GM19240 (cell line): Measurements from ENCODE around the gene KCNG1.
"Not testable (repeated sequence)": the region's sequence is repeated elsewhere in the genome, so short reads cannot be mapped to it uniquely, and the experiment has no call there.

ENCODE experiments used
- DNase-seq: peaks from one replicate; pipeline ENCODE4 v3.0.0; 2011; ENCODE audit warnings: low spot score; ENCODE audit not compliant: insufficient read length

KCNG1 gene, protein sequence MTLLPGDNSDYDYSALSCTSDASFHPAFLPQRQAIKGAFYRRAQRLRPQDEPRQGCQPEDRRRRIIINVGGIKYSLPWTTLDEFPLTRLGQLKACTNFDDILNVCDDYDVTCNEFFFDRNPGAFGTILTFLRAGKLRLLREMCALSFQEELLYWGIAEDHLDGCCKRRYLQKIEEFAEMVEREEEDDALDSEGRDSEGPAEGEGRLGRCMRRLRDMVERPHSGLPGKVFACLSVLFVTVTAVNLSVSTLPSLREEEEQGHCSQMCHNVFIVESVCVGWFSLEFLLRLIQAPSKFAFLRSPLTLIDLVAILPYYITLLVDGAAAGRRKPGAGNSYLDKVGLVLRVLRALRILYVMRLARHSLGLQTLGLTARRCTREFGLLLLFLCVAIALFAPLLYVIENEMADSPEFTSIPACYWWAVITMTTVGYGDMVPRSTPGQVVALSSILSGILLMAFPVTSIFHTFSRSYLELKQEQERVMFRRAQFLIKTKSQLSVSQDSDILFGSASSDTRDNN

DNA sequence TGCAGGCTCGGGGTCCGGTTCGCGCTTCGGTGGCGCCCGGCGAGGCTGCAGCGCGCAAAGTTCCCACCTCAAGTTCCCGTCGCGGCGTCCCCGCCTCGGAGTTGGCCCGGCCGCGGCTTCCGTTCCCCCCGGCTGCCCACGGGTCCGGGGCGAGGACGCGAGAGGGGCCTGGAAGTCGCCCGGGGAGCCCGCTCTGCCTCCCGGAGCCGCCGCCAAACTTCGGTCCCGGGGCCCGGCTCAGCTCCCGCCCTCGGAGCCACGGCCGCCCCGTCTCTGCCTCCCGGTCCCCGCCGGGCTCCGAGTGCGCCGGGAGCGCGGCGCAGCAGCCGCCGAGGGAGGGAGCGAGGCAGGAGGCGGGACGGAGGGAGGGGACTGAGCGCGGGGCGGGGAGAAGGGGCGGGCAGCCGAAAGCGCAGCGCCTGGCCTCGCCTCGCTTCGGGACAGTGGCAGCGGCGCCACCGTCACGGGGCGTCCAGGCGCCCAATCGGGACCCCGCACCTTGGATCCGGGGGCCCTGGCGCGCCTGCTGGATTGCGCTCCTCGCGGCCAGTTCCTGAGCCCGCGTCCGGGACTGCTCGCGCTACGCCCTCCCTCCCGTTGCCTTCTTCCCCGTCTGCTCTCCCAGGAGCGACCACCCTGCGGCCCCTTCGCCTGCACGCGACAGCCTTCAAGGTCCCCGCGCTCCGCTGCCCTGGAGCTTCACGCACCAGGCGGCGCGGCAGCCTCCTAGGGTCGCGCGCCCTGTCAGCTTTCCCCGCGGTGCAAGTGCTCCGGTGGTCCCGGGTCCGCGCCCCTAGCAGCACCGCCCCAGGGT is at the start of gene KCNG1:
Gene KCNG1, minus strand, starts transcription at position 305 of the 814 bp plus-strand sequence. CDS start 12,769 bp downstream, outside the sequence.
- DNase-seq, result peak; percentile 35

DNA sequence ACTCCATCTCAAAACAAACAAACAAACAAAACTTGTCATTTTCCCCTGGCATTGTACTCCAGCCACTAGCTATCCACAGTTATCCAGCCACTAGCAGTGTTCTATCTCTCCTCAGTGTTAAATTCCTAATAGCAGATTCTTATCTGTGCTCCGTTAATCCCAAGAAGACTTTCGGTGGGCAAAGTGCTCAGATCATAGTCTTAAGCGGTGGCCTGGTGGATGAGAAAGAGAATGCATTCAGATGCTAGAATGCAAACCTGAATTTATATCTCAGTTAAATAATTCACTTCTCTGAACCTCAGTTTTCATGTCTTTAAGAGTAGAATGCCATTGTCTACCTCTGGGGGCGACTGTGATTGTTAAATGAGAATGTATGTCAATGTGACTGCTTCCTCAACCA is 47.7 kb upstream of the KCNG1 start:
- no peak for DNase-seq

DNA sequence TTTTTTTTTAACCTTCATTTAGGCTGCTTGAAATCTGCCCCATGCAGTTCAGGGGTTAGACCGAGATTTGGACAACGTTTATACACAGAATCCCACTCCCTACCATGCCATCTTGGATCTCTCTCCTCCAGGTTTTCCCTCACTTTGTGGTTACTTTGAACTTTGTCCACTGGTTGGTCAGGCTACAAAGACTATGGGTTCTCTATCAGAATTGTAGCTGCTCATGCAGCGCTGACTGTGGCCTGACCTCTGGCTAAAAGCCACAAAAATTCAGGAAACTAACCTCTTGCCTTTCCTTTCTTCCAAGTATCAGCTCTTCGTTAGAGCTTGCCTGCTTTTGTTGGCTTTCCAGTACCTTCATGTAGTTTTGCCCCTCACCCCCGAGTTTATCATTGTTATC is 44.9 kb upstream of the KCNG1 start:
- no peak for DNase-seq

DNA sequence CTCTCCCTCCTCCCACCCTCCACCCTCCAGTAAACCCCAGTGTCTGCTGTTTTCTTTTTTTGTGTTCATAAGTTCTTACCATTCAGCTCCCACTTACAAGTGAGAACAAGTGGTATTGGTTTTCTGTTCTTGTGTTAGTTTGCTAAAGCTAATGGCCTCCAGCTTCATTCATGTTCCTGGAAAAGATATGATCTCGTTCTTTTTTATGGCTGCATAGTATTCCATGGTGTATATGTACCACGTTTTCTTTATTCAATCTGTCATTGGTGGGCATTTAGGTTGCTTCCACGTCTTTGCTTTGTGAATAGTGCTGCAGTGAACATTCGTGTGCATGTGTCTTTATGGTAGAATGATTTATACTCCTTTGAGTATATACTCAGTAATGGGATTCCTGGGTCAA is 42.7 kb upstream of the KCNG1 start:
- no peak for DNase-seq

DNA sequence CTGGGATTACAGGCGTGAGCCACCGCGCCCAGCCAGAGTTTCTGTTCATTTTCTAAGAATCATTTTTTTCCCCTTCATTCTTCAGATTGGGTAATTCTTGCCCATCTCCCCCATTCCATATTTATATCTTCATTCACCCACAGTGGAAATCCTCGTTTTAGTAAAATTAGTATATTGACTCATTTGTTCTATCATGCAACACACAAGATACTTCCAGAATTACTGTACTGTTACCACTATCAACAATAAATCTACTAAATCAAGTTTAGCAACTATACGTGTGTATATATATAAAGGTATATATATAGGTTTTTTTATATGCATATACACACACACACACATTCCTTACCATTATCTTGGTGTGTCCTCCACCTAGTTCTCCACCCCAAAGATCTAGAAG is 41.2 kb upstream of the KCNG1 start:
- no peak for DNase-seq

DNA sequence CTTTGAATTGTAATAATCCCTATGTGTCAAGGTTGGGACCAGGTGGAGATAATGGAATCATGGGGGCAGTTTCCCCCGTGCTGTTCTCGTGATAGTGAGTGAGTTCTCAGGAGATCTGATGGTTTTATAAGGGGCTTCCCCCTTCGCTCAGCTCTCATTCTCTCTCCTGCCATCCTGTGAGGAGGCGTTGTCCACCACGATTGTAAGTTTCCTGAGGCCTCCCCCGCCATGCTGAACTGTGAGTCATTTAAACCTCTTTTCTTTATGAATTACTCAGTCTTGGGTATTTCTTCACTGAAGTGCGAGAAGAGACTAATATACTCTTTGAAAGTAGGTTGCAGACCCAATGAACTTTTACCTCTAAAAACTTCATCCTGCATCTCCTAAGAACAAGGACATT is 39.2 kb upstream of the KCNG1 start:
- no peak for DNase-seq

DNA sequence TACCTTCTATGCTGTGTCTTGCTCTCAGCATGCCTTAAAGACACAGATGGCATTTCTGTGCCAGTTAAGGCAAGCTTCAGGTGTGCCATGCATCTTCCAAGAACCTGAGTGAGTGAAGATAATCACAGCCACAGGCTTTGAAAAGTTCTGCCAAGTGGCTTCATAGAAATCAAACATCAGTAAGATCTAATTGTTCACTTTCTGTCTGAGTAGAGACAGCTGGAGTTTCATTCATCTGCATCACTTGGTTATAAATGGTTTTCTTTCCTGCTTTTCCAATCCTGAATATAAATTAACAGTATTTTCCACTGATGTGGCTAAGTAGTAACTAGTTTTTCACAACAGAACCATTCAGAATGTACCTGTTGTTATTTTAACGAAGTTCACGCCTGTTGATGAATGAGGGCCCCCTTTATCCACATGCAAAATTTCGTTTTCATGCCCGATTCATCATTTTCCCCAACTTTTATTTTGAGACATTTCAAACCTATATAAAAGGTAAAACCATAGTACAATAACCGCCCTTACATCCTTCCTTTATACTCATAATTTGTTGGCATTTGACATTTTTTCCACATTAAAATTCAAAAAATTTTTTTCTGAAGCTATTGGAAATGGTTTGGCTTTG is 38.6 kb upstream of the KCNG1 start:
- no peak for DNase-seq

DNA sequence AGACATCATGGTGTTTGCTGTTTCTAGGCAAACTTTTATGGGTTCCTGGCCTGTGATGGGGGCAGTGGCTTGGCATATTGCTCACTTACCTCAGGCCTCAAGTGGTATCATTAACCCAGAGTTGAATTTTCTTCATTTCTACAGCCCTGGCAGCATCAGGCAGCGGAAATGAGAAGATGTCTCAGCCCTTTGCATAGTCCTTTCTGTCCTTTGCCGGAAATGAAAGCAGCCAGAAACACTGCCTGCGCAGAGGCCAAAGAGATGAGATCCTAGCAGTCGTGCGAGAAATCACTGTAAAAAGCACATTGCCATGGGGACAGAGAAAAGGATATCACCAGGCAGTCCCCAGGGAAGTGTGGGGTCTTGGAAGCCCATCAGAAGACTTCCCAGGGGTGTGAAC is 37.4 kb upstream of the KCNG1 start:
- DNase-seq, result no peak

DNA sequence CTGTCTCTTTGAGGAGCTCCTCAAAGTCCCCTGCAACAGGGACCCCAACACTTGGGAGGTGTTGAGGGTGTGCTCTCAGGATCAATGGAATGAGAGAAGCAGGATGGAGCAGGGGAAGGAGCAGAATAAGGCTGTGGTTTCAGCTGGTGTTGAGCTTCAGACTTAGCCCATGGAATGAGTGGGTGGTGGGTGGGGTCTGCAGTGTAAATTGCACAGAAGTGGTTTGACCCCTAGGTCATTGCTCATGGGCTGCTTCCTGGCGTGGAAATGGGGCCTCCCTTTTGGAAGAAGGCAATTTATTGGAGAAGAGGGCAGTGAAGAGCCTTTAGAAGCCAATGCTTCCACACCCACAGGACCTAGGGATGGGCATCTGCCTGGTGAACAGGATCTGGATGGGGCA is 37.0 kb upstream of the KCNG1 start:
- no peak for DNase-seq

DNA sequence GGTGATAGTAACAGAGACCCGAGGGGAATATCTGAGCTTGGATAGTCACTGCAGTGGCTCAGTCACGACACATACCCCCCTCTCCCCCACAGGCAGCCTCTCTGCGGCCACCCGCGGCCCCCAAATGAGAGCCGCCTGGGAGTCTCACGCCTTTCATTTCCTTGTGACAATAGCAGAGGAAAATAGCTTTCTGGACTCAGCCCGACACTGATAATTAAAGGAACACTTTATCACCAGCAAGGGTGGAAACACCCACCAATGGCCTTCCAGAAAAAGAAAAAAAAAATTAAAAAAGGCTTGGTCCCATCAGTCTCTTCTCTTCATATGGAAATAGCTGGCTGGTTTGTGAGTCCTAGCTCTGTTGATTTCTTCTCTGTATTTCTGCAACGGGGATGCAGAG is 35.1 kb upstream of the KCNG1 start:
- DNase-seq, result no peak

DNA sequence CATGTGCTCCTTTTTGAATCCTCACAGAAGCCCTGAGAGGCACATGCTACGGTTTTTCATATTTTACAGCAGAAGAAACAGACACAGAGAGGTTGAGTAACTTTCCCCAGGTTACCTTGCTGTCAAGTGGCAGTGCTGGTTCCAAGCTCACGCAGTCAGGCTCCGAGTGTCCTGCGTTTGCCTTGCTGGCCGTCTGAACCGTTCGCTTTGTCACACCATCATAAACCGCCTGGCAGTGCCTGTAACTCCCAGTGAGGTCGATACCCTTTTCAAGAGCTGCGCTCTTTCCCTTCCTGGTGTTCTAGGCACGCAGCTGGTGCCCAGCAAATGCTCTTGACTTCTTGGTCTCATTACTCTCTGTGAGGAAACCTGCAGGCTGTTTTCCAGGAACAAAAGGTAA is 31.3 kb upstream of the KCNG1 start:
- DNase-seq, result no peak

DNA sequence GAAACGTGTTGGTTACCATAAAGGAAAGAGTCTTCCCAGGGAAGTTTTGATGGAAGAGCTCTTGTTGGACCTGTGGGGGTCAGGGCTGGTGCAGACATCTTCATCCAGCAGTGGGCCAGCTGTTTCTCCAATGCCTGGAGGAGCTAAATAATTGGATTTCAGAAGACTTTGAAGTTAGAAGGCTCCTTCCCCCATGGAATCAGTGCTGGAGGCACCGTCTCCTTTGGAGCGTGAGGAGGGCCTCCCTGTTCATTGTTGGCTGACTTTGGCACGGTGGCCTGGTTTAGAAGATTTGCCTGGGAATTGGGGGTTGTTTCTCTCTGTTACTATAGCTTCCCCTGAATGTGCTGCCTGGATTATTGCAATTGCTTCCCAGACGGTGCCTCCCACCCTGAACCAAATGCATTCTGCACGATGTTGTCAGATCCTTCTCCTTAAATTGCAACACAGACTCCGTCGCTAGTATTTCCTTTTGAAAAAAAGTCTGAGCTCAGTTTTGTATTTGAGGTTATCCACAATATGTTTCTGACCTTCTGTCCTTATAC is 27.7 kb upstream of the KCNG1 start:
- DNase-seq, result no peak

DNA sequence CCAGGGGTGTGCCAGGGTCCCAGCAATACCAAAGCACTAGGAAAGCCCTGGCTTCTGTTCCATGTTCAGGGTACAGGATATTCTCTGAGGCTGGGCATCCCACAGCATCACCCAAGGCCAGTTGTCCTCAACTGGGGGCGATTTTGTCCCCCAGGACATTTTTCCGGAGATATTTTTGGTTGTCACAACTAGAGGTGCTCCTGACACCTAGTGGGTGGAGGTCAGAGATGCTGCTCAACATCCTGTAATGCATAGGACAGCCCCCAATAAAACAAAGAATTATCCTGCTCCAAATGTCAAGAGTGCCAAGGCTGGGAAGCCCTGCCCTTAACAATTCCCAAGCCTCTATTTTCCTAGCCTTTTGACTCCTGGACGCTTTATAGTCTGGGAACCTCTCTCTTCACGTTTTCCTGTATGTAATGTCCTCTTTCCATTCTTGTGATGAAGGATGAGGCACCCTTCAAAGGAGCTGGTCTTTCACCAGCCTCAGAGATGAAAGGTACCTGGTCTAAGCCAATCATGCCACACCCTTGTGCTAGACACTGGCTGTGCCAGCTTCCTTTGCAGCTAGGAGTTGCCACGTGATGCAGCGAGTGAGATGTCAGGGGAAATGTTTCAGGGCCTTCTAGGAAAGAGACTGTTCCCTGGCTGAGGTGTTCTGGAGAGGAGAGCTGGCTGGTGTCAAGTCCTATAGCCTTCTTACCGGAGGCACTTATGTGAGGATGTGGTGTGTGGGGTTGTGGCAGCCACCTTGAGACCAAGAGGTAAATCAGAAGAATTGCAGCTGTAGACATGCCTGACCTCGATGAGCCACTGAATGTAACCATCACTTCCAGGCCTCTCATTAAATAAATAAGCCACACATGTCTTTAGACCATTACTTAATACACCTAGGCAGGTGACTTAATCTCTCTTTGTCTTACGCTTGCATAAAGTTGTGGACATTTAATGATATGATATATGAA is 23.4 kb upstream of the KCNG1 start:
- no peak for DNase-seq

DNA sequence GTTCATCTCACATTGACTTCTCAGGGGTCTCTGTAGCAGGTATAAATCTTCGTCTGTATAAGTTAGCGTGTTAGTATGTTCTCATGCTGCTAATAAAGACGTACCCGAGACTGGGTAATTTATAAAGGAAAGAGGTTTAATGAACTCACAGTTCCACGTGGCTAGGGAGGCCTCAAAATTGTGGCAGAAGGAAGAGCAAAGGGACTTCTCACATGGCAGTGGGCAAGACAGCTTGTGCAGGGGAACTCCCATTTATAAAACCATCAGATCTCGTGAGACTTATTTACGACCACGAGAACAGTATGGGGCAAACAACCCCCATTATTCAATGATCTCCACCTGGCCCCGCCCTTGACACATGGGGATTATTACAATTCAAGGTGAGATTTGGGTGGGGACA is 22.6 kb upstream of the KCNG1 start:
- not testable (repeated sequence) for DNase-seq

DNA sequence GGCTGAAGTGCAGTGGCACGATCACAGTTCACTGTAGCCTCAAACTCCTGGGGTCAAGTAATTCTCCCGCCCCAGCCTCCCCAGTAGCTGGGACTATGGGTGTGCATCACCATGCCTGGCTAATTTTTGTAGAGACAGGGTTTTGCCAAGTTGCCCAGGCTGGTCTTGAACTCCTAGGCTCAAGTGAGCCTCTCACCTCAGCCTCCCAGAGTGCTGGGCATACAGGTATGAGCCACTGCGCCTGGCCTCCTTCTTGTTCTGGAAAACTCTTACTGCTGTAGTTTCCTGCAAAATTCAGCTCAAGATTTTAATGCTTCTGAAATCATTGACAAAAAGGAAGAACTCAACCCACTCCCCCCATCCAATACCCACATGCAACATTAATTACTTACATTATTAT is 21.9 kb upstream of the KCNG1 start:
- no peak for DNase-seq

DNA sequence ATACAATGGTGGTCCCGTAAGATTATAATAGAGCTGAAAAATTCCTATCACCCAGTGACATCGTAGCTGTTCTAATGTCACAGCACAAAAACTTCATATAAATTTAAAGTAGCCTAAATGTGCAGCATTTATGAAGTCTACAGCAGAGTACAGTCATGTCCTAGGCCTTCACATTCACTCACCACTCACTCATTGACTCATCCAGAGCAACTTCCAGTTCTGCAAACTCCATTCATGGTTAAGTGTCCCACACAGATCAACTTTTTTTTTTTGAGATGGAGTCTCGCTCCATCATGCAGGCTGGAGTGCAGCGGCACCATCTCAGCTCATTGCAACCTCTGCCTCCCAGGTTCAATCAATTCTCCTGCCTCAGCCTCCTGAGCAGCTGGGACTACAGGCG is 20.9 kb upstream of the KCNG1 start:
- DNase-seq, result no peak

DNA sequence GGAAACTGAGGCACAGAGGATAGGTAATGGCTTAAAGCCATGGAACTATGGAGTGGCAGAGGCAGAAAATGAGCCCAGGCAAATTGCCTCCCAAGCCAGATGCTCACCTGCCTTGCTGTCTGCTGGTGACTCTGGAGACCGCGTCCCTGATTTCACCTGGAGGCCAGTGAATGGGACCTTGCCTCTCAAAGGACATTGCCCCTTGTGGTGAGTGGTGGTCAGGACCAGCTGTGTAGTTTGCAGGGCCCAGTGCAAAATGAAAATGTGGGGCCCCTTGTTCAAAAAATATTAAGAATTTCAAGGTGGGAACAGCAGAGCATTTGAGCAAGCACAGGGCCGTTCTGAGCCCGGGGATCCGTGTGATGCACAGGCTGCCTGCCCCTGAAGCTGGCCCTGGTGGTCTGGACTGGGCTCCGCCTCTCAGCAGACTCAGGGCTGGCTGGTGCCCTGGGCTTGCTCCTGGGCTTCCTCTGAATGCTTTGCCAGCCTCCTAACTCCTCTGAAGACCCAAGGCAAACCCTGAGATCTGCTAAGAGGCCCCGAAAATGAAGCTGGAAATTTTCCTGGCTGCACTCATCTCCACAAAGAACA is 19.8 kb upstream of the KCNG1 start:
- no peak for DNase-seq

DNA sequence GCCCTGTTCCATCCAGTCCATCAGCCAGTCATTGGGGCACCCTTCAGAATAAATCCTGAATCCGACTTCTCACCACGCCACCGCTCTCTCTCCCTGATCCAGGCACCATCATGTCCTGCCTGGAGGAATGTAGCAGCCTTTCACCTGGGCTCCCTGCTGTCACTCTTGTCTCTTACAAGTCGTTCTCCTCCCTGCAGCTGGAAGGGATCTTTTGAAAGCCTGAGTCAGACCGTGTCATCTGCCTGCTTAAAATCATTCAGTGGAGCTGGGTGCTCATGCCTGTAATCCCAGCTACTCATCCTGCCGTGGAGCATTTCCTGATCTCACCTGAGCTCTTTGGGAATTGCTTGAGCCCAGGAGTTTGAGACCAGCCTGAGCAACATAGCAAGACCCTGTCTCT is 19.2 kb upstream of the KCNG1 start:
- DNase-seq, result no peak

DNA sequence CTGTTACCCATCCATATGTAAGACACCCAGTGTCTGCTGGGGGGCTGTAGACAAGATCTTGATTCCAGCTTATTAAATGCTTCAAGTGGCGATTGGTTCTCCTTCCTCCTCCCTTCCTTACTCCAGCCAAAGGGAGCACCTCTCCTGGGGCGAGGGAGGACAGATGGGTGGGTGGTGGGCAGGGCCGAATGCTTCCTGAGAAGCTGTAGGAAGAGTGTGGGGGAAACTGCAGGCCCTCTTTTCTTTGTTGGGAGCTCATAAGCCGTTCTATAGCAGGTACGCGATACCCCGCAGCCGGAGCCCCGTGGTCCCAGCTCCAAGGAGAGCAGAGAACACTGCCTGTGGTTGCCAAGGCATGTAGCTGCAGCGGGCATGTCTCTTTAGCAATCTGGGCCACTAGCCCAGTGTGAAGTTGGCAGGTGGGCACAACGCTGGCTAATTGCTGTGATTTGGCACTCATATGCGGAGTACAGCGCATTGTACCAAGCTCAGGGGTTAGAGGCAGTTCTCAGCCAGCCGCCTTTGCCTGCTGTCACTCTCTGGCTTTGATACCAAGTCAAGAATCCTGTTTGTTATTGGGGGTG is 14.7 kb upstream of the KCNG1 start:
- no peak for DNase-seq
